Activated naive CD4-positive, alpha-beta T cell treated with Interleukin-2 at 50 U/mL for 16 hours (primary cell): ENCODE results near the gene DZIP3.

Source experiments
- DNase-seq: peaks from one replicate; pipeline ENCODE4 v3.0.0-alpha.2; 2020

Gene DZIP3

DNA sequence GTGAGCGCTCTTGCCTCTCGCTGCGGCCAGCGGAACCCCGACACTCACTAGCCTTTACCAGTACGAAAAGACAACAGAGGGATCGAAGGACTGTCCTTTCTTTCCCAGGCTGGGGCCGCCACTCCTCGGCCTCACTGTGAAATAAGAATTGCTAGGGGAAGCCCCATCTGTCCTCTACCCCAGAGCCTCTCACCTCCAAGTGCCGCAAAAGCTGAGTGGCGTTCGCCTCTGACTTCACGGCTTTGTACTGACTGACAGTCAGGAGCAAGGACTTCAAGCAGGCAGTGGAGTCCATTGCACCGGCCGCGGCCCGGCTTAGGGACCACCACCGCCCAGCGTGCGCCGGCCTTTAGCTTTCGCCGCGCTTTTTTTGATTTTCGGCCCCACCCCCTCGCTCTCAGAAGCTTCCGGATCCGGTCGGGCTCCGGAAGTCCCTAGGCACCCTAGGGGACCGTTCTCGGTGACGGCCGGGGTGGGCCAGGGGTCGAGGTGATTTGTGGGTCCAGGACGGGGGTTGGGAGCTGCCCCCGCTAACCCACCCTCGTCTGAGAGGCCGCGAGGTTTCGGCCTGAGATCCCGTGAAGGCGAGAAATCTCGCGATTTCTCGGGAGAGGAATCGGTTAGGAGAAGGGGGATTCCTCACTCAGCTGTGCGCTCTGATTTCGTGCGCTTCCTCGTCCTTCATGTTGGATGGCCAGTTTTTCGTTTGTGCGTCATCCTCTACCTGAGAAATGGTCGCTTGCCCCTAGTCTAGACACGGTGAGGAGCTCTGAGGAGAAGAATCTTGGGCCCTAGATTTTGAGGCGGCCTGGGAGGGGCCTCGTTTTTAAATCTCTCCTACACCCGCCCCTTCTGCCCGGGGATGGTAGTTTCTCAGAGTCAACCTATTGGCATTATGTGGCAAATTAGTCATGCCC, at the start of gene DZIP3, which contains the start of gene CIP2A:
DZIP3 (plus strand) TSS at position 642 of the 917 bp plus-strand sequence. CDS start 15,685 bp downstream, outside the sequence.
CIP2A (minus strand) TSS at position 358 of the 917 bp plus-strand sequence; CDS start at position 295, 63 bp downstream.
- peak; percentile 85 for DNase-seq

- no peak for DNase-seq
These were observed 43.3 kb upstream of the DZIP3 start for GRCh38 chr3:108546247-108546646.

DNA sequence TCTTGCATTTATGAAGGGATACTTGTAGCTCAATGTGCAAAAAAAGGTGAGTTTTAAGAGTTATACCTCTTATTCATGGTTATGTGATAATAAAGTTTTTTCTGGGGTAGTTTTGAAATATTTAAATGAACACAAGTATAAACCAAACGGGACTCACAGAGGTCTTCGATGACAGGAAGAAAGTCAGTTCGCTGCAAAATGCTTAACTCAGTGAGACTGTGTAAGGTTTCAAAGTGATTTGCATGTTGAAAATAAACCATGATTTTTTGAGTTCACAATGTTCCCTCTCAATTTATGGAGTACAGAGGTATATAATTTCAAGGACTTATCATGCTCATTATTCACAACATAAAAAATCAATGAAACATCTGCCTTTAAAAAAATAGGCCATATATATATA, 42.8 kb upstream of the DZIP3 start:
- no peak for DNase-seq

GRCh38 chr3:108548304-108548703, 41.2 kb upstream of the DZIP3 start:
- DNase-seq = no peak

- DNase-seq = no peak
These were observed 40.6 kb upstream of the DZIP3 start for GRCh38 chr3:108548886-108549285.

GRCh38 chr3:108552267-108553159, 37.0 kb upstream of the DZIP3 start:
- no peak for DNase-seq

DNA sequence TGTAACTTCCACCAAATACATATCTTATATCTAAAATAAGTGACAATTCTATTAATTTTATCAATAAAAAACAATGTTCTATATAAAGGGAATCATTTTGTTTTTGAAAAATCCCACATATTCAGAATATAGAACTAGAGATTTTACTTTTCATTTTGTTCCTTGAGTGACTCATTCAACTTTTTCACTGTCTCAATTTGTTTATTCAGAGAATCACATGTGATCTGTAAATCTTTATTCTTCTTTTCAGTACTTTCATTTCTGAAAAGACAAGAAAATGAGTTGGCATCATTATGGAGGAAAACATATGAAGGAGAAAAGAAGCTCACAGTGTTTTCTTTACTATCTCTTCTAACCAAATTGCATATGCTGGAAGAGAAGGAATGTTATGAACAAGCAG, 35.3 kb upstream of the DZIP3 start:
- DNase-seq = no peak

DNA sequence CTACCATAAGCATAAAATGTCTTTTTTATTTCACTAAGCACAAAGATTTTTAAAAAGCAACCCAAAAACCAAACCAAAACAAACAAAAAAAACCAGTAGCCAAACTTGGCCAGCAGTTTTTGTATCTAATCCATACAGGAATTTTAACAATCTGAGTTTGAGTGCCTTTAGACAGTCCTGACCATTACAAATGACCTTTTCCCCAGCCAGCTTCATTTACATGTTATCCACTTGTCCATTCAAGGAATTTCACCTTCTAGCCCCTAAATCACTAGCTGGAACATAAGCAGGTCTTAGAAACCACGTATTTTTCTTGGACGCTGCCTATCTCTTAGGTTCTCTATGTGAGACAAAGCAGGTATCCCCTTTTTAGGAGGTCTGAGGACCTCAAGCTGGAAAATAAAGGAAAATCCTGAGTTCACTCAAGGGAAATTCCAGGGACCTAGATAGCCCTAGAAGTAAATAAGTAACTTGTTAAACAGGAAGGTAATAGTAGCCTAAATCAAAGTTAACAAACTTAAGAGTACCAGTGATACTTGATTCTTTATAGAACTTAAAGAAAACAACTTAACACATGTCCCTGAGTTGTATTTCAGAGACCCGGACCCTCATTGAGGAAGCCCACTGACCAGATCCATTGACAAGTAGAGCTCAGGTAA, 34.5 kb upstream of the DZIP3 start:
- DNase-seq = no peak

DNA sequence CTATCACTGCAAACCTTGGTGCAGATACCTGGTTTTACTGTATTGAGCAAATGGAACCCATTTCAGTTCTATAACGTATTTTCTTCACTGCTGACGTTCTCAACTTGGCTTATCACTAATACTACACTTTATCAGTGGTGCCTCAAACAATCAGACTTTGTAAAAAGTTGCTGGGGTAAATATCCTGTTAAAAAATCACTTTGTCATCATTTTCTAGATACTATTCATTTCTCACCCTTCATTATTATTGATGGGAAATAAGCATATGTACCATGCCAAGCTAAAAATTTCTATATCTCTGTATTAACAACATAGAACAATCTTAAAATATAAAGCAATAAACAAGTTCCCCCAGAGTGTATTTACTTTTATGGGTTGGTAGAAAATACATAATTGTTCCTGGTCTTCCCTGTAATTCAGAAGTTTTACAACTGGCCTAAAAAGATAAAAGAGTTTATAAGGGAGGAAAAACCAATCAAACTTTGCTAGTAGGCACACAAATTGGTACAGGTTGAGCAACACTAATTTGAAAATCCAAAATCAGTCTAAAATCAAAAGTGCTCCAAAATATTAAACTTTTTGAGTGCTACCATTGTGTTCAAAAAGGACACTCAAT, 33.4 kb upstream of the DZIP3 start:
- DNase-seq = no peak

- DNase-seq = no peak
These were observed 27.0 kb upstream of the DZIP3 start for GRCh38 chr3:108562565-108562964.

GRCh38 chr3:108564564-108564963, 25.0 kb upstream of the DZIP3 start:
- DNase-seq = no peak

GRCh38 chr3:108565506-108565905, 24.0 kb upstream of the DZIP3 start:
- no peak for DNase-seq

GRCh38 chr3:108566599-108566998, 22.9 kb upstream of the DZIP3 start:
- no peak for DNase-seq

GRCh38 chr3:108569336-108569735, 20.2 kb upstream of the DZIP3 start:
- no peak for DNase-seq

- DNase-seq = no peak
These were observed 11.5 kb upstream of the DZIP3 start for GRCh38 chr3:108578064-108578463.

DNA sequence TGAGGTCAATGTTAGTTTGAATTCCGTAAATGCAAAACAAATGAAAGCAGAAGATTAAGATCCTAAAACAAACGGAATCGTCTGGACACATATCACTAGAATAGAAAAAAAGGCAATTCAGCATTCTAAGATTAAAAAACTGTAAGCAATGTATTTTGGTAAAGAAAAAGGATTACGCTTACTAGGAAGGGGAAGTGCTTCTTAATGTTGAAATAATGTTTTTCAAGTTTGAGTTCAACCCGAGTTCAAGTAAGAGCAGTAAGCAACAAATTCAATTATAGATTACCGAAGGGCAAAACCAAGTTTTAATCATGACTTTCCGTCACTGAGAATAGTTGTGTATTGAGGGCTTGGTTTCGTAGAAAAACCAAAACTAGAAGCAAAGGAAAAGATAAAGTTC, 921 bp upstream of the DZIP3 start:
- DNase-seq = no peak

DNA sequence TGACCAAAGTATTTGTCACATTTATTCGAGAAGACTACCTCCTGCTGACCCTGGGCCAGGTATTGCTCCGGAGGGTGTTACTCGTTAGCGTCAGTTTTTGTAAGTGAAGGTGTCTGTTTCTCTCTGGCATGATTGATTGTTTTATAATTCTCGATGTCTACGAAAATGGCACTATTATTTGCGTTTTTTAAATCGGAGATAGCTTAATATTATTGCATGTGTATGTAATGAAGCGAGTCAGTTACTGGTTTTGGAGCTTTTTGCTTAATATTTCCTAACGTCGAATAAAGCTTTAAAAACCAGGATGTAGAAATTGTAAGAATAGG, 439 bp downstream of the DZIP3 start:
- DNase-seq = no peak

- DNase-seq = no peak
These were observed 938 bp downstream of the DZIP3 start for GRCh38 chr3:108590460-108590859.

DNA sequence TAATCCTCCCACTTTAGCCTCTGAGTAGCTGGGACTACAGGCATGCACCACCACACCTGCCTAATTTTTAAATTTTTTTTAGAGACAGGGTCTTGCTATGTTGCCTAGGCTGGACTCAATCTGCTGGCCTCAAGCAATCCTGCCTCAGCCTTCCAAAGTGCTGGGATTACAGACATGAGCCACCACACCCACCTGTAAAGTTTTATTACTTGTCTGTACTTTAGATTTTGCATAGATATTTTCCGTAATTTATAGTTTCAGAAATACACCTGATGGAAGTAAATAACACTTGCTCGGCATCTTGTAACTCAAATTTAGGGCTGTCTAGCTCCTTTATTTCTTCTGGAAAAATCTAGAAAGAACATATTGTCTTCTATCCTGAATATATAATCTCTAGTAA, 5.8 kb downstream of the DZIP3 start:
- DNase-seq = no peak

- no peak for DNase-seq
These were observed 8.9 kb downstream of the DZIP3 start for GRCh38 chr3:108598375-108598774.

GRCh38 chr3:108599677-108600409, 10.3 kb downstream of the DZIP3 start:
- DNase-seq = no peak
